Cardiac septum (tissue), 1 donor: ENCODE measurements around the gene PLTP. TPM values are rescaled to one million over a fixed set of nuclear protein-coding genes. Genes with fewer than 3 reads are reported as not detected.
"Not testable (repeated sequence)": the region's sequence is repeated elsewhere in the genome, so short reads cannot be mapped to it uniquely, and the experiment has no call there.

Source experiments
- DNase-seq: peaks from one replicate; pipeline ENCODE4 v3.0.0-alpha.2; 2020; ENCODE audit warnings: low spot score
- intact Hi-C: fragments of 100-400 bp; cut with DNase I; formaldehyde crosslinking; loops from one replicate; pipeline ENCODE4 v1.14.0; 2022
- long read RNA-seq: library from polyadenylated mRNA; unstranded; transcript quantifications from one replicate; pipeline ENCODE4 v2.0.0, GENCODE V29; 2021
- total RNA-seq: library from RNA; stranded (reverse); fragmentation: NEBNext Ultra II Directional; extraction: Animal tissue kit (Norgen Biotek cat#: 25700); gene quantifications from one replicate; pipeline ENCODE4 v1.2.1, GENCODE V29; 2021
- donor health status: DM: no; HTN: no; CAD: no.

The PLTP gene, protein sequence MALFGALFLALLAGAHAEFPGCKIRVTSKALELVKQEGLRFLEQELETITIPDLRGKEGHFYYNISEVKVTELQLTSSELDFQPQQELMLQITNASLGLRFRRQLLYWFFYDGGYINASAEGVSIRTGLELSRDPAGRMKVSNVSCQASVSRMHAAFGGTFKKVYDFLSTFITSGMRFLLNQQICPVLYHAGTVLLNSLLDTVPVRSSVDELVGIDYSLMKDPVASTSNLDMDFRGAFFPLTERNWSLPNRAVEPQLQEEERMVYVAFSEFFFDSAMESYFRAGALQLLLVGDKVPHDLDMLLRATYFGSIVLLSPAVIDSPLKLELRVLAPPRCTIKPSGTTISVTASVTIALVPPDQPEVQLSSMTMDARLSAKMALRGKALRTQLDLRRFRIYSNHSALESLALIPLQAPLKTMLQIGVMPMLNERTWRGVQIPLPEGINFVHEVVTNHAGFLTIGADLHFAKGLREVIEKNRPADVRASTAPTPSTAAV
- 37.1 TPM for total RNA-seq
- long read RNA-seq, transcript PLTP-203 (16 exons, 1,743 nt), result major isoform, 18 of 29 reads
- long read RNA-seq, partial matches to known transcripts, result 5 of 29 reads
- long read RNA-seq, other reads (novel, unspliced or antisense), result 3 of 29 reads

DNA sequence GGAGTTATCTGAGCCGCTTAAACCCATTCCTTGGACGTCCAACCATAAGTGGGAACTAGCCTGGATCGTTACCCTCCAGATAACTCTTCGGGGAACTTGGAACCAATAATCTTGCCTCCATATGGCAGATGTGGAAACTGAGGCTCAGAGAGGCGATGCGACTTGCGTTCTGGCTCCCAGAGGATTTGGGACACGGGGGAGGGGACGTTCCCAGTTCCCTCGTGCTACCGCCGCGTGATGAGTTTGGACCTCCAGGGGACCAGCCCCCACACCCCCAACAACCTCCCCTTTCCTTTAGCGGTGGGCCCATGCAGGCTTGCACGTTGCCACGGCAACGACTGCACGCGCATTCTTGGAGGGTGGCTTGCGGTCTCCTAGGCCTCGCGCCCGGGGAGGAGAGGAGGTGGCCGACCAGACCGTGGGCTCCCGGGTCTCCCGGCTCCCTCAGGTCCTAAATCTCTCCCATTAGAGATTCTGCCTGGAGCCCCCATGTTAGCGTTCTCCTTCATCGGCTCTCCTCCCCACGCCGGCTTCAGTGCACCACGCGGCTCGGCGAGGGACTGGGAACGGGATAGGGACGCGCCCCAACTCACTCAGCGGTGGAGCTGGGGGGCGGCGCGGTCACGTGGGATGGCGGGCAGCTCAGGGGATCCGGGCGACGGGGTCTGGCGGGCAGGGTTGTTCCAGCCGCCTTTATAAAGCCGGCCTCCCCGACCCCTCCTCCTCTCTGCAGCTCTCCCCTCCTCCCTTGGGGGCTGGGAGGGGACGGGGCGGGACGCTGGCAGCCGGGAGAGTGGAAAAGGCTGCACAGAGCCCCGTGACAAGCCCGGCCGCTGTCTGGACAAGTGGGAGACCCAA is at the start of gene PLTP:
TSS of gene PLTP (minus strand) at position 670 of the 858 bp plus-strand sequence. CDS start 703 bp downstream, outside the sequence.
- peak; percentile 82 for DNase-seq
- intact Hi-C loops, result no loop called here

DNA sequence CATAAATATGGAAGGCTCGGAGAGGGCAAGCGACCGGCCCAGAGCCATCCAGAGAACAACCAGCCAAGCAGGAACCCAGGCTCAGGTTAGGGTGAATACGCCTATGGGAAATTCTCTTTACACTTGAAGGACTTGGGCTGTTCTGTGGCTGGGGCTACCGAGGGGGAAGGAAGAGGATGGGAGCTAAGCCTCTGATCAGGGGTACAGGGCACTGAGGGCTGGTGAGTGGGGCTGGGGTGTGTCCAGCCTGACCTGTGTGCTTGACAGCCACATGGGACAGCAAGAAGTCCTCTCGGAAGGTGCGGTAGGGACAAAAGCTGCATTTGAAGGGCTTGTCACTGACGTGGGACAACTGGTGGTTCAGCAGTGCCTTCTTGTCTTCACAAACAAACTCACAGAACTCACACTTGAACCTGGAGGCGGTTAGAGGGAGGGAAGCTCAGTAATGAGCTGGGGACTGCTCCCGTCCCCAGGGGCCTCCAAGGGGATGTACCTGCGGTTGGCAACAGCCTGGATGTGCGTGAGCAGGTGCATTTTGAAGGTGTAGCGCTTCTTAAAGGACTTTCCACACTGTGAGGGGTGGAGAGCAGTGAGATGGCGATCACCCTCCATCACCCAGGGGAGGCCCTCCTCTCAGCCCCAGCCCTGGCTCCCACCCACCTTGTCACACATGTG is 48.1 kb upstream of the PLTP start:
- DNase-seq, result no peak
- intact Hi-C loops, result loop anchor here (10.0 kb wide), 1 partner anchor 135 kb away; the partner anchor contains the start of gene TNNC2

DNA sequence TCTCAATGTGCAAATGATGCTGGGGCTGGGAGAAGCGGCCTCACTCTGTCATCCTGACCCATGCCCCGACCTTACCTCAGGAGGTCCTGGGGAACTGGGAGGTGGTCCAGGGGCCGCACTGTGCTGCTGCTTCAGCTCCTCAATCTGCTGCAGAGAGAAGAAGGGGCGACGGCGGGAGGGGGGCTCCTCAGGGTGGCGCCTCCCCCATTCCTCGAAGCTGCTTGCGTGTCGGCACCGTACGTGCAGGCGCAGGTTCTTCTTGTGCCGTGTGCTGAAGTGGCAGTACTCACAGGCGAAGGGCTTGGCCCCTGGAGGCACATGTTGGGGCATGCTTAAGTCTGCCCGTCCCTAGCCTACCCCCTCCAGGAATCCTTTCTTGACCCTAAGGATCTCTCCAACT is 47.2 kb upstream of the PLTP start:
- intact Hi-C loops, result no loop called here
- DNase-seq, result no peak

DNA sequence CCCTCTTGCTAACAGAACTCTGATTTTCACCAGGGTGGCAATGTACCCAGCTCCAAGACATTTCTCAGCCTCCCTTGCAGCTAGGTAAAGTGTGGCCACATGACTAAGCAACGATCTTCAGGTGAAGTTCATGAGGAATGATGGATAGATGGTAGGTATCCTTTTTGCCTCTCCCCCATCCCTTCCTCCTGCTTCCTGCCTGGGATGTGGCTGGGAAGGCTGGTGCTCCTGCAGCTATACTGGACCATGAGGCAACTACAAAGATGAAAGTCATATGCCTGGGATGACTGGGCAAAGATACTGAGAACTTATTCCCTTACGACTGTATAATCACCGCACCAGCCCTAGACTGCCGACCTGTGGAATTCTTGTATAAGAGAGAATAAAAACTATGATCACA is 46.6 kb upstream of the PLTP start:
- intact Hi-C loops, result no loop called here
- DNase-seq, result no peak

DNA sequence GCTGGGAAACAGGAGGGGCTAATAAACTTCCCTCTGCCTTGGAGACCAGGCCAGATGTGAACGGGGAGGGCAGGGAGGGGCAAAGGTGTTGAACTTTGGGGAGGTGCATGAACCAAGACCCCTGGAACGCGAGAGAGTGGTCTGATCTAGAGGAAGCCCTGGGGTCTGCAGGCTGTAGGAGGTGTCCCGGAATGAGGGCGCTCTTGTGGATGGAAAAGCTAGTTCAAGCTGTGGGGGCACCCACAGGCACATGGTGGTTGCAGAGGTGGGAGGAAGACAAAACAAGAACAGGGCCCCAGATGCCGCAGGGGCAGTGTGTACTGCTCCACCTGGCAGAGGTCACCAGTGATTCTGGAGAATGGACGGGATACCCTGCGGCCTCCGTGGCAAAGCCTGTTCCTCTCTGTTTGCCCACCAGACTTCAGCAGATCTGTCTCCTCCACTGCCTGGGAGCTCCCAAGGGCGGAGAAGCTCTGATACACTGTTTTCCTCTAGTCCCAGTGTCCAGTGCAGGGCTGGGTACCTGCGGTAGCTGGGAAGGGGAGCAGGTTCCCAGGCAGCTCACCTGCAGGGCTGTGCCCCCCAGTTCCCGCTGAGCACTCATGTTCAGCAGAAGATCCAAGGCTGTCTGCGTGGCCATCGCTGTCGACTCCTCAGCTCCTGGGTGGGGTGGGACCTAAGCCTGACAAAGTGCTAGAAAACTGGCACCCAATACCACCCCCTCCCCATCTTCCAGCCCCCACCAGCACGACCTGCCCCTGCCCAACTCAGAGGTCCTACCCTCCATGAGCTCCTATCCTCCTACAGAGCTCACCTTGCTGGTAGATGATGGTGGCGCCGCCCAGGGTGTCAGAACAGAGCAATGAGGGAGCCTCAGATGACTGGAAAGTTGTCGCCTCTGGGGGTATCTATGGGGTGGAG is 45.3 kb upstream of the PLTP start:
- intact Hi-C loops, result no loop called here
- DNase-seq, result no peak

DNA sequence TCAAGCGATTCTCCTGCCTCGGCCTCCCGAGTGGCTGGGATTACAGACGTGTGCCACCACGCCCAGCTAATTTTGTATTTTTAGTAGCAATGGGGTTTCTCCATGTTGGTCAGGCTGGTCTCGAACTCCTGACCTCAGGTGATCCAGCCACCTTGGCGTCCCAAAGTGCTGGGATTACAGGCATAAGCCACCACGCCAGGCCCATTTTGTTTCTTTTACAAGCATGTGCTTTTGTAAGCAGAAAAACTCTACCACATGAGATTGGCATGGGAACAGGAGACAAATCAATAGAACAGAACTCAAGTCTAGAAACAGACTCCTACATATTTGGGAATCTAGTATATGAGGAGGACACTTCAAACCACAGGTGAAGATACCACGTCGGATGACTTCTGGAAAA is 44.4 kb upstream of the PLTP start:
- DNase-seq, intact Hi-C loops: not testable (repeated sequence)

DNA sequence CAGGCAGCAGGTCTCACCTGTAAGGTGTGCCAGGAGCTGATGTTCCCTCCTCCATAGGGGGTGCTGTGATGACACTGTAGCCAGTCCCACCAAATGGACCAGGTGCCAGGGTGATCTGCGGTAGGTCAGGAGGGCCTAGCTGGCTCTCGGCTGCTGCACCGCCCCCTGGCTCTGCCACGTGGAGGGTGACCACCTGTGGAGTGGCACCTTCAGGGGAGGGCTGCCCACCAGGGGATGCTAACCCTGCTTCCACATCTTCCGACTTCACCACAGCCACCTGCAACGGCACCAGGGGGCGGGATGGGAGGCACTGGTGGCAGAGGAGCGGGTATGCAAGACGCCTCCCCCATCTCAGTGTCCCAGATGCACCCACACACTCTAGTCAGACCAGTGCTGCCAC is 41.7 kb upstream of the PLTP start:
- intact Hi-C loops, result no loop called here
- no peak for DNase-seq

DNA sequence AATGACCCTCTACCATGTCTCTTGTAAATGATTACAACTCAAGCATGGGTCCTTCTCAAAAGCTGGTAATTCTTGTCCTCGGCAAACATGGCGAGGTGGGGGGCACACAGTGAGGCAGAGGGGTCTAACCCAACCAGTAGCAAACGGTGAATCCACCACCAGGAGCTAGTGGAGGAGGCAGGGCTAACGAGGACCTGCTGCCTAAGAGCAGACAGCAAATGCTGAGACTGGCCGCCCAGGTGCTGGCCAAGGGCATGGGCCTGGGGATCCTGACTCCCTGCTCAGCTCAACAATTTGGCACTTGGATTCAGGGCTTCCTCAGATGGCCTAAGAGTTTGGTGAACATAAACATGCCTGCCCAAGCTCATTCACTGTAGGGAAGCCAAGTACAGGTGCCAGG is 40.9 kb upstream of the PLTP start:
- no peak for DNase-seq
- intact Hi-C loops, result no loop called here

DNA sequence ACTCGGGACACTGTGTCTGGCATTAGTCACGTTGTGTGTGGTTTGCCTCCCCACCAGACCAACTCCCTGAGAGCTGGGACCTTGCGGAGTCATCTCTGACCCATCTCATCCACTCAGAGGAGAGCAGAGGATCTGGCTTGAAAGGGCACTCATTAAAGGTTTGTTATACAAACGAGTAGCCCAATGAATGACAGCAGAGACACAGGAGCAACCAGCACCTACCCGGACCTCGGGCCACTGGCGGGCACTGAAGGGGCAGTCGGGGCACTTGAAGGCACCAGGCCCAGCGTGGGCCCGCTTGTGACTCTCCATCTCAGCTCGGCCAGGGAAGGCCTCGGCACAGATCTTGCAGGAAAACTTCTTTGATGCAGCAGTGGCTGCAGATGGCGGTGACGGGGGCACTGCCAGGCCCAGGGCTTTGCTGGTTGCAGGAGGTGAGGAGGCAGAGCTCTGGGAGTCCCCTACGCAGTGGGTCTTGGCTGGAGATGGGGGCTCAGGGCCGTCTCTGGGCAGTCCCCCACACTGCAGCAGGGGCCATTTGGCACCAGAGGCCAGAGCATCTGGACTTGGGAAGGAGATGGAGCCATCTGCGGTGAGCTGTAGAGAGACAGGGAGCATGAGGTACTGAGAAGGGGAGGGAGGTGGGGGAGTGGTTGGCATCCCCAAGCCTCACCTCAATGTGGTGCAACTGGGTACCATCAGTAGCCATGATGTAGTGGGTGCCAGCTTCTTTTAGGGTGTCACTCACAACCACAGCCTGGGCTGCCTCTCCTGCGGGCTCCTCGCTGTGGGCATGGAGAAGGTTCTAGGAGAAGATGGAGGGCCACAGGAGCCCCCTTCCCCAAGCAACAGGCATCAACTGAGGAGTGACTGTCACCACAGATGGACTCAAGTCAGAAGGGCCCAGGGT is 40.2 kb upstream of the PLTP start:
- DNase-seq, result no peak

DNA sequence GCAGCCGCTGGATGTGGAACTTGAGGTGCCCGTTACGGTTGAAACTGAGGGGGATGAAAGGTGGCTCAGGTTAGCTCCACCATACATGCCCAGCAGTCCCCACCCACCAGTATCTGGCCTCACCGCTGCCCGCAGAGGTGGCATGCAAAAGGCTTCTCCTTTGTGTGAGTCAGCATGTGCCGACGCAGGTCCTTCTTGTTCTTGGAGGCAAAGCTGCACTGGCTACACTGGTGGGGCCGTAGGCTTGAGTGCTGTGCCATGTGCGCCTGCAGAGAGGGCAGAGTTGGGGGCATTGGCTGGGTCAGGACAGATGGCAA is 38.3 kb upstream of the PLTP start:
- no peak for DNase-seq
- intact Hi-C loops, result no loop called here

More for the DNA sequence above, 40.2 kb upstream of the PLTP start:
- intact Hi-C loops, result no loop called here

DNA sequence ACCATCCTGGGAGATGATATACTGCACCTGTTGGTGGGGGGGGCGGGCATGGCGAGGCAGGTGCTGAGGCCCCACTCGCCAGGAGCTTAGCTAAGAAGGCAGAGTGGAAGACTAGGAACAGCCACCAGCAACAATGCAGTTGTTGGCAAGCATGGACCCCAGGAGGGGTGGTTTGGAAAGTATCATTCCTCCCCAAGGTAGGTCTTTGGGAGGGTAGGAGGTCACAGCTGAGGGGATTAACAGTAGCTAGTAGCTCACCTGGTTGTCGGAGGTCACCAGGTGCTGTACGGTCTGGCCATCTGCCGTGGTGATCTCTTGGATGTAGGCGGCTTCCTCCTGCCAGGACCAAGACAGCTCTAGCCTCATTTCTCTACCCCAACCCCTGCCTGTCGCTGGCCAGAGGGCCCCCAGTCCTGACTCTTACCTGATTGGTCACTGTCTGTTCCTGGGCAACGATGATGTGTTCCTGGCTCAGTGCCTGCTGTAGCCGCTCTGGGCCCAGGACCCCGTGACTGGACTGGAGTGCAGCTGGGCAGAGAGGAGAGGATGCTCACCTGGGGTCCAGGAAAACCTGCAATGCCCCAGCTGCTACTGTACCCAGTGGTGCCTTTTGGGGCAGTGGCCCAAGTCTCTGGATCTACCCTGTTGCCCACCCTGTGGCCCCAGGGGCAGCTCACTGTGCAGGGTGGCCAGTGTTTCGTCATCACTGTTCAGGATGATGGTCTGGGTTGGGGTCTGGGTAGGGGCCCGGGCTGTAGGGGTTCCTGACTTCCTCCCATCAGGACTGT is 37.8 kb upstream of the PLTP start:
- intact Hi-C loops, result no loop called here
- no peak for DNase-seq

DNA sequence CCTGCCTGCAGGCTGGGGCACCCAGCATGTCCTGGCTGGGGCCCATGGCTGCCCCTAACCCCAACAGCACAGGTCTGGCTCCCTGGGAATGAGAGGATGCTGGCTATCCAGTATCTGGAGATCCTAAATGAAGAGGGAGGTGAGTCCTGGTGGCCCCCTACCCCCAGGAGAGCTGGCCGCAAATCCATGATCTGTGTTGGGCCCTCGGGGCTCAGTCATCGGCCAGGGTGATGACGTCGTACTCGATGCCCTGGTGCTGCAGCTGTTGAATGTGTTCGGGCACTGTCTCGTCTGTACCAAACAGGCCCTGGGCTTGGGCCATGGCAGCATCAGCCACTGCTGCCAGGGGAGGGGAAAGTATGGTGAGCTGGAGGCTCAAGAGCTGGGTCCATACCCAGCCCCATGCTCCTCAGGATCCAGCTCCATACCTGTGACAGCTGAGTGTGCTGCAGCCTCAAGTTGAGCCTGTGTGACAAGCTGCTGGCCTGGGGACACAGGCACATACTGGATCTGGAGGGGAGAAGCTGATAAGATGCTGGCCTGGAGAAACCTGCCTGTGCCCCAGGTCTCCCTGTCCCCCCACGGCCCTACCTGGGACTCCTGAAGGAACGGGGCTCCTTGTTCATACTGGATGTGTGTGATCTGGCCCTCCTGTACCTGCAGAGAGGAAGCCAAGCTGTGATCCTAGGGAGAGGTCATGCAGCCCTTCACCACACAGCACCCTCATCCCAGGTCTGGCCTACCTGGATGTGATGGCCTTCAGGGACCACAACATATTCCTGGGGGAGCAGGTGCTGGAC is 37.0 kb upstream of the PLTP start:
- intact Hi-C loops, result no loop called here
- DNase-seq, result no peak

DNA sequence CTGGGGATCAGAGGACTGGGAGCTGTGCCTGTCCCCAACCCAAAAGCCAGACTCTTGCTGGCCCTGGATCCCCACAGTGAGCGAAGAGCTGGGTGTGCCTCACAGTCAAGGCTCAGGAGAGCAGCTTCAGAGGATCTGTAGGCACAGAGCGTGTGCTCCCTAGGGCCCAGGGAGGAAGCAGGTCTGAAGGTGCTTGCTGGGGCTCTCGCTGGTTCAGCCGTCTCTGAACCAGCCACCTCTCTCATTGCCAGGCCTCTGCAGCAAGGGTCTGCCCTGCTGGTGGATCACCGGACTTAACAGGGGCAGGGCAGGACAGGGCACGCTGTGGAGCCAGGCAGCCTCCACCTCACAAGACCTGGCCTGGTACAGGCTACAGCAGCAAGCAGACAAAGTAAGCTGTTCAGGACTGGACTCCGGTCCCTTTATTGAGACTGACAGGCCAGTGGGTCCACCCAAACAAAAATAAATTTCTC is 36.3 kb upstream of the PLTP start:
- intact Hi-C loops, result no loop called here
- DNase-seq, result no peak

DNA sequence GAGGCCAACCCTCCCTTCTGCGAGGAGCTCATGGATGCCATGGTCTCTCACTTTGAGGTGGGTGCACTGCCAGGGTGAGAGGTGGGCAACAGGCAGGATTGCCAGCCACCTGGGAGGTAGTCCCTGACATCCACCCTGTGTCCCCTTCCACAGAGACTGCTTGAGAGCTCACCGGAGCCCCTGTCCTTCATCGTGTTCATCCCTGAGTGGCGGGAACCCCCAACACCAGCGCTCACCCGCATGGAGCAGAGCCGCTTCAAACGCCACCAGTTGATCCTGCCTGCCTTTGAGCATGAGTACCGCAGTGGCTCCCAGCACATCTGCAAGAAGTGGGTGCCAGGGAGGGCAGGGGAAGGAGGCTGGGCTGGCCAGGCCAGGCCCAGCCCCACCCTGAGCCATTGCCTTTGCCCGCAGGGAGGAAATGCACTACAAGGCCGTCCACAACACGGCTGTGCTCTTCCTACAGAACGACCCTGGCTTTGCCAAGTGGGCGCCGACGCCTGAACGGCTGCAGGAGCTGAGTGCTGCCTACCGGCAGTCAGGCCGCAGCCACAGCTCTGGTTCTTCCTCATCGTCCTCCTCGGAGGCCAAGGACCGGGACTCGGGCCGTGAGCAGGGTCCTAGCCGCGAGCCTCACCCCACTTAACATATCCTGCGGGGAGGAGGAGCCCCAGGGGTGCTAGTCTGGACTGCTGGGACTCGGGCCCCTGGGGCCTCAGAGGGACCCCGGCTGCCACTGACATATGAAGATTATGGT is 35.3 kb upstream of the PLTP start:
- DNase-seq, result no peak
- intact Hi-C loops, result no loop called here

DNA sequence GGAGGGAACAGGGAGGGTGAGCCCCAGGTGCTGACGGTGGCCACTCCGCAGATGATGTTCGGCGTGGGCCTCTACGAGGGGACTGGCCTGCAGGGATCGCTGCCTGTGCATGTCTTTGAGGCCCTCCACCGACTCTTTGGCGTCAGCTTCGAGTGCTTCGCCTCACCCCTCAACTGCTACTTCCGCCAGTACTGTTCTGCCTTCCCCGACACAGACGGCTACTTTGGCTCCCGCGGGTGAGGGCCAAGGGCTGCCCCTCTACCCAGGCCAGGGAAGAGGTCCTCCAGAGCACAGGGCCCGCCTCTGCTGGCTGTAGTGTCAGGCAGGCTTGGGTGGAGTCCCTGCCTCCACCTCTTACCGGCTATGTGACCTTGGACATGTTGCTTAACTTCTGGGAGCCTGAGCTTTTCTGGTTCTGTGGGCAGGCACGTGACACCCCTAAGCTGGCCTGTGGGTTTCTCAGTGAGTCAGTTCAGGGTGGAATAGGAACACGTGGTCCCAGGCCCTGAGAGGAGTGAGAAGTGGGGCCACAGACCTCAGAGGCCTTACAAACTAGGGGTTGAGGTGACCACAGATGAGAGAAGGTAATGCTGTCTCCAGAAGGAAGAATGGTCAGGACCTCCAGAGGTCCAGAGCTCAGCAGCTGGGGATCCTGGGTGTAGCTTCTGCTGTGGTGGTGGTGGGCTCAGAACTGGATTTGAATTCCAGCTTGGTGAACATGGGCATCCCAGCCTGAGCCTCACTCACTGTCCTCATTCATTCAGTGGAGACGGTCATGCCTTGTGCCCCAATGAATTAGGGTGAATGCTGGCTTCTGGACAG is 34.4 kb upstream of the PLTP start:
- DNase-seq, result no peak
- intact Hi-C loops, result no loop called here
